Melanocyte of skin (primary cell): ENCODE data around the gene LCE1E. TPM values are rescaled to one million over a fixed set of nuclear protein-coding genes. Genes with fewer than 3 reads are reported as not detected.

Experiments used
- total RNA-seq, 2 donors: library from RNA; depleted of rRNA; stranded (reverse); fragments of >200 nt; gene quantifications; 2 replicates each; pipeline ENCODE4 v1.2.3, GENCODE V29; 2012

LCE1E gene, protein sequence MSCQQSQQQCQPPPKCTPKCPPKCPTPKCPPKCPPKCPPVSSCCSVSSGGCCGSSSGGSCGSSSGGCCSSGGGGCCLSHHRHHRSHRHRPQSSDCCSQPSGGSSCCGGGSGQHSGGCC
- not detected for total RNA-seq

DNA sequence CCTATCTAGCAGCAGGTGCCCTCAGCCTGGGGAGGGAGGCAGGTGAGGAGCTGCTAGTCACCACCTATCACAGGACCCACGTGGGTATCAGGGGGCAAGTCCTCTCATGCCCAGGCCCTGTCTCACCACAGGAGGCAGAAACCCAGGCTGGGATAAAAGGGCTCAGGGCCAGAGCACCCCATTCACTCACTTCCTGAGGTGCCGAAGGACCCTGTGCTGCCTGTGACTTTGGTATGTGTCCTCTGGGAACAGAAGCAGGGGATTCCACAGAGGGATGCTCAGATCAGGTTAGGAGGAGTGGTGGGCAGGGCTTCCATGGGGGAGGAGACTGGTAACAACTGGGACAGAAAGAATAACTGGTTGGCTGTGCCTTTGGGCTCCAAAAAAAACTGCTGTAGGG, at the start of gene LCE1E:
Gene LCE1E, plus strand, starts transcription at position 181 of the 400 bp plus-strand sequence. CDS start 1,043 bp downstream, outside the sequence.

DNA sequence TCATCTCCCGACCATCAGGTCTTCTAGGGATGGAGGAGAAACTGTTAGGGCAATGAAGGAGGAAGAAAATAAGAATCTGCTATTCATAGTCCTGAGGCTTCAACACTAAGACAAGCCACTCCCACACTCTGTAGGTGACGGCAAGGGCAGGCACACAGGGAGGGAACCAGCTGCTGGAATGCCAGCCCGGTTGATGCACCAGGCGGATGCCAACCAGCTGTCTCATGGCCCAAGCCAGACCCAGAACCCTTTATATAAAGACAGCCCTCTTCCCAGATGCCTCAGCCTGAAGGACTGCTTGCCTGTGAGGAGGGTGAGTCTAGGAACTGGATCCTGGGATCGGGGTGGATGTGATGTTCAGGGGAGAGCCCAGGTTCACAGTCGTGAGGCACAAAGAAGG, 28.3 kb upstream of the LCE1E start, which contains the start of gene KPRP:
Gene KPRP, plus strand, starts transcription at position 279 of the 400 bp plus-strand sequence. CDS start 1,564 bp downstream, outside the sequence.

DNA sequence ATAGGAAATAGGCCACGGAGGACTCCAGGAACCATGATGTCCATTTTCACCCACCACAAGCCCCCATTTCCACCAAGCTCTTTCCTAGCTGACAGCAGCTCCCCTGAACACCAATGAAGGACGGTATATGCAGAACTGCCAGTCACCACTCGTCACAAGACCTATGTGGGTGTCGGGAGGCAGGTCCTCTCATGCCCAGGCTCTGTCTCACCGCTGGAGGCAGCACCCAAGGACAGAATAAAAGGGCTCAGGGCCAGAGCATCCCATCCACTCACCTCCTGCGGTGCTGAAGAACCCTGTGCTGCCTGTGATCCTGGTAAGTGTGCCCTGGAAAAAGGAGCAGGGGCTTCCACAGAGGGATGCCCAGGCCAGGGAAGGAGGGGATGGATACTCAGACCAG, 11.2 kb upstream of the LCE1E start, which contains the start of gene LCE1F:
Gene LCE1F, plus strand, starts transcription at position 266 of the 400 bp plus-strand sequence. CDS start 1,232 bp downstream, outside the sequence.

DNA sequence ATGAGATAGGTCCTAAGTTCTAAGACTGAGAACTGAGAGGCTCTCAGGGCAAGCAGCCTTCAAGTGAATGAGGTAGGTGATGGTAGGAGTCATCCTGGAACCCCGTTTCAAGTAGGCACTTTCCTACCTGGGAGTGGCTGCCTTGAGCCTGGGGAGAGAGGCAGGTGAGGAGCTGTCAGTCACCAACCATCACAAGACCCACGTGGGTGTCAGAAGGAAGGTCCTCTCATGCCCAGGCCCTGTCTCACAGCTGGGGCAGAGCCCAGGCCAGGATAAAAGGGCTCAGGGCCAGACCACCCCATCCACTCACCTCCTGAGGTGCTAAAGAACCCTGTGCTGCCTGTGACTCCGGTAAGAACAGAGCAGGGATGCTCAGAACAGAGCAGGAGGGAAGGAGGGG, 10.4 kb downstream of the LCE1E start, which contains the start of gene LCE1D:
Gene LCE1D, plus strand, starts transcription at position 301 of the 400 bp plus-strand sequence. CDS start 1,074 bp downstream, outside the sequence.

DNA sequence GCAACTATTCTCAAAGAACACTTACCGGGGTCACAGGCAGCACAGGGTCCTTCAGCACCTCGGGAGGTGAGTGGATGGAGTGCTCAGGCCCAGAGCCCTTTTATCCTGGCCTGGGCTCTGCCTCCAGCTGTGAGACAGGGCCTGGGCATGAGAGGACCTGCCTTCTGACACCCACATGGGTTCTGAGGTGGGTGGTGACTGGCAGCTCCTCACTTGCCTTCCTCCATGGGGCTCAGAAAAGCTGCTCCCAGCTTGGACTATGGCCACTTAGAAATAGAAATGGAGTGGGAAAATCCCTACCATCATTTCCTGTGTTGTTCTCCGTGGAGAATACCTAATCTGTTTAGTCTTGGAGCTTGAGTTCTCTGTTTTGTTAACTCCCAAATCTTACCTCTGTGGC, 20.5 kb downstream of the LCE1E start, which contains the start of gene LCE1C:
Gene LCE1C, minus strand, starts transcription at position 76 of the 400 bp plus-strand sequence. CDS start 1,173 bp downstream, outside the sequence.

DNA sequence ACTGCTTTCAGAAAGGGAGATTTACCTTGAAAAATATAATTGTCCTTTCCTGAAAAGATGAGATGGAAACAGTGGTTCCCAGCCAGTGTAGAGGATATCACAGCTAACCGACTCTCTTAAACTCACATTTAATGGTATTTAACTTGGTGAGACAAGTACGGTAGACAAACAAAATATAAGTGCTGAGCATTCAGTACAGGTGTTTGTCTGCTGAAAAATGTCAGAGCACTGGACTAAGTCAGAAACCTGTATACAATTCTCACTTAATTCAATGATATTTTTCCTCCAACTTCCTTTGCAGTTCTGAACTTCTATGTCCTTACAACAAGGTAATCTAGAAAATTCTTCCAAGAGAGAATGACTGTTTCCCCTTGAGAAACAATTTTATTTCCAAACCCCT, 25.6 kb downstream of the LCE1E start, which contains the start of gene LCE1B:
Gene LCE1B, plus strand, starts transcription at position 301 of the 400 bp plus-strand sequence. CDS start 476 bp downstream, outside the sequence.

DNA sequence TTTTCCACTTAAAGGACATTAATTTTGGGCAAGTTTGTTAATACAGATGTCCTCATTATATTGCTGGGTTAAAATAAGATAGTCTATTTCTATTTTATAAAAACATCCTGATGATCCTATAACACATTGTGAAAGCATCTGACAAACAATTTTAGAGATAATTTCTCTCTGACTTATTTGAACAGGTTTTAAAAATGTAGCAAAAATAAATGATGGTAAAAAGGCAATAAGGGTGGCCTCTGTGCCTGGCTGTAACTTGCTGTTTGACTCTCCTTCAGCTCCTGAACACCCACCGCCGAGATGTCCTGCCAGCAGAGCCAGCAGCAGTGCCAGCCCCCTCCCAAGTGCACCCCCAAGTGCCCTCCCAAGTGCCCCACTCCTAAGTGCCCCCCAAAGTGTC, 41.1 kb downstream of the LCE1E start, which contains the start of gene LCE1A:
Gene LCE1A, plus strand, starts transcription at position 301 of the 400 bp plus-strand sequence. Its CDS starts 0 bp downstream, at position 301.

Other genes starting within 250 kb of the LCE1E start
- gene LCE3E, start 219.5 kb upstream of the LCE1E start, total RNA-seq, result not detected
- gene LCE3D, start 205.7 kb upstream of the LCE1E start, total RNA-seq, result not detected
- not detected for gene LCE3C, start 186.0 kb upstream of the LCE1E start, total RNA-seq
- not detected for gene LCE3B, start 172.4 kb upstream of the LCE1E start, total RNA-seq
- gene LCE3A, start 163.2 kb upstream of the LCE1E start, total RNA-seq, result not detected
- gene LCE2D, start 122.9 kb upstream of the LCE1E start, total RNA-seq, result not detected
- gene LCE2C, start 111.0 kb upstream of the LCE1E start, total RNA-seq, result not detected
- gene LCE2B, start 100.1 kb upstream of the LCE1E start, total RNA-seq, result not detected
- 1 to 10 TPM in 1 of 2 donors, under 1 TPM in 1; 0.69 to 1.3 TPM for gene LCE2A, start 87.9 kb upstream of the LCE1E start, total RNA-seq
- gene LCE4A, start 78.1 kb upstream of the LCE1E start, total RNA-seq, result not detected
- gene KPRP, start 28.2 kb upstream of the LCE1E start, total RNA-seq, result not detected
- not detected for gene LCE1F, start 11.1 kb upstream of the LCE1E start, total RNA-seq
- gene LCE1D, start 10.5 kb downstream of the LCE1E start, total RNA-seq, result not detected
- gene LCE1C, start 20.4 kb downstream of the LCE1E start, total RNA-seq, result not detected
- not detected for gene LCE1B, start 25.7 kb downstream of the LCE1E start, total RNA-seq
- gene LCE1A, start 41.2 kb downstream of the LCE1E start, total RNA-seq, result not detected
- gene LCE6A, start 56.6 kb downstream of the LCE1E start, total RNA-seq, result not detected
- not detected for gene LCE7A, start 73.7 kb downstream of the LCE1E start, total RNA-seq
- gene SMCP, start 92.1 kb downstream of the LCE1E start, total RNA-seq, result not detected
- not detected for gene IVL, start 122.3 kb downstream of the LCE1E start, total RNA-seq
- gene SPRR5, start 160.9 kb downstream of the LCE1E start, total RNA-seq, result not detected
- gene SPRR4, start 184.4 kb downstream of the LCE1E start, total RNA-seq, result not detected
- not detected for gene SPRR1A, start 197.8 kb downstream of the LCE1E start, total RNA-seq
- gene SPRR3, start 215.5 kb downstream of the LCE1E start, total RNA-seq, result under 1 TPM in 1 of 2 donors, not detected in 1; 0.34 TPM
- not detected for gene SPRR1B, start 244.9 kb downstream of the LCE1E start, total RNA-seq